Uterus (tissue), 4 donors: ENCODE results near the gene PRDM13. TPM values are rescaled to one million over a fixed set of nuclear protein-coding genes. Genes with fewer than 3 reads are reported as not detected.

Experiments
- DNase-seq, 2 donors: peaks; one replicate each; pipeline ENCODE4 v3.0.0-alpha.2; 2019 to 2020
- H3K27ac ChIP-seq, 2 donors: fragments of 200-600 bp; sonication (generic); 1 replicate in 1 of 2; 2 replicates in 1 of 2; pipeline ENCODE4 v1.5.1; 2016 to 2018
- H3K27me3 ChIP-seq, 2 donors: fragments of 200-600 bp; sonication (generic); one replicate each; pipeline ENCODE4 v1.5.1; 2018 to 2019; ENCODE audit warnings: control low read depth in 1 of 2
- H3K36me3 ChIP-seq, 2 donors: fragments of 200-600 bp; sonication (generic); one replicate each; pipeline ENCODE4 v1.5.1; 2019; ENCODE audit warnings: control low read depth in 1 of 2
- H3K4me1 ChIP-seq, 2 donors: fragments of 200-600 bp; sonication (generic); one replicate each; pipeline ENCODE4 v1.5.1; 2018 to 2019; ENCODE audit warnings: control low read depth in 1 of 2
- H3K4me3 ChIP-seq, 2 donors: fragments of 200-600 bp; sonication (generic); 1 replicate in 1 of 2; 2 replicates in 1 of 2; pipeline ENCODE4 v1.5.1; 2018 to 2019; ENCODE audit warnings: mild to moderate bottlenecking in 1 of 2
- H3K9me3 ChIP-seq, 2 donors: fragments of 200-600 bp; sonication (generic); one replicate each; pipeline ENCODE4 v1.5.1; 2019; ENCODE audit warnings: control low read depth in 1 of 2
- POLR2A ChIP-seq, 2 donors: fragments of 450-650 bp; IDR thresholded peaks; one replicate each; pipeline ENCODE4 v1.6.1; 2016; ENCODE audit warnings: antibody characterized with exemption in 2 of 2, mild to moderate bottlenecking in 1 of 2, moderate library complexity in 1 of 2
- intact Hi-C: fragments of 100-400 bp; cut with DNase I; formaldehyde crosslinking; loops from one replicate; pipeline ENCODE4 v1.15.1; 2023; ENCODE audit warnings: low total_unique reads
- total RNA-seq, 4 donors: library from RNA; depleted of rRNA in 3 of 4; stranded (reverse); fragments of >200 nt in 3 of 4; gene quantifications; one replicate each; pipeline versions ENCODE4 v1.1.0 to v1.2.4, GENCODE V29; 2014 to 2023
- TF ChIP-seq, protein P1 (sequence below), 4 experiments: fragments of 200-600 bp in 2 of 4; fragments of 450-650 bp in 2 of 4; sonication (generic) in 2 of 4; IDR thresholded peaks; one replicate each; pipeline ENCODE4 v1.5.1; 2016 to 2019; ENCODE audit warnings: antibody characterized with exemption in 4 of 4, mild to moderate bottlenecking in 2 of 4, moderate library complexity in 1 of 4
- donor health status: DM: yes; HTN: yes; CAD: no.

Gene PRDM13
- total RNA-seq, 4 donors from 2014 or later: not detected

DNA sequence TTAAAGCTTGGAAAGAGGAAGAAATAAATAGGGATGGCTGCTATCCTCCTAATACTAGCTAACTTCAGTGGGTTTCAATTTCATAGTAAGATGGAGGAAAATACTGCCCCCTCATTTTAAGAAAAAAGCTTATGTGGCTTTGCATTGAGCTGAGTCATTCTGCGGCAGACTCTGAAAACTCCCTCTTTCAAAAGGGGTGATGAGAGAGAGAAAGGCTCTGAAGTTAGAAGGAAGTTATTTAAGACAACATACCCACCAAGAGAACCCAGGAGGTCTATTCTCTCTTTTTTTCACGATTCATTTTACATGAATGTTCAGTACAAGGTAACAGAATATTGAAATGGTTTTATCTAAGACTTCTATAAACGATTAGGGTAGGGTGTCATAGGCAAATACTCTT is 4.5 kb downstream of the PRDM13 start:
- Histone ChIP-seq H3K4me3 (no peak overlapping the region), H3K9me3 (no peaks in the 10 kb centered on the region), H3K27me3 (peaks cover 33 to 92% of the 10 kb centered on the region in 2 donors), H3K36me3 (no peaks in the 10 kb centered on the region), H3K4me1 (peaks cover 0 to 25% of the 10 kb centered on the region in 2 donors), H3K27ac (no peak overlapping the region)
- intact Hi-C loops: no loop called here
- DNase-seq: no peak
- no peak for TF ChIP-seq POLR2A (IDR thresholded peaks at IDR 0.05)
- TF ChIP-seq, protein P1, sequence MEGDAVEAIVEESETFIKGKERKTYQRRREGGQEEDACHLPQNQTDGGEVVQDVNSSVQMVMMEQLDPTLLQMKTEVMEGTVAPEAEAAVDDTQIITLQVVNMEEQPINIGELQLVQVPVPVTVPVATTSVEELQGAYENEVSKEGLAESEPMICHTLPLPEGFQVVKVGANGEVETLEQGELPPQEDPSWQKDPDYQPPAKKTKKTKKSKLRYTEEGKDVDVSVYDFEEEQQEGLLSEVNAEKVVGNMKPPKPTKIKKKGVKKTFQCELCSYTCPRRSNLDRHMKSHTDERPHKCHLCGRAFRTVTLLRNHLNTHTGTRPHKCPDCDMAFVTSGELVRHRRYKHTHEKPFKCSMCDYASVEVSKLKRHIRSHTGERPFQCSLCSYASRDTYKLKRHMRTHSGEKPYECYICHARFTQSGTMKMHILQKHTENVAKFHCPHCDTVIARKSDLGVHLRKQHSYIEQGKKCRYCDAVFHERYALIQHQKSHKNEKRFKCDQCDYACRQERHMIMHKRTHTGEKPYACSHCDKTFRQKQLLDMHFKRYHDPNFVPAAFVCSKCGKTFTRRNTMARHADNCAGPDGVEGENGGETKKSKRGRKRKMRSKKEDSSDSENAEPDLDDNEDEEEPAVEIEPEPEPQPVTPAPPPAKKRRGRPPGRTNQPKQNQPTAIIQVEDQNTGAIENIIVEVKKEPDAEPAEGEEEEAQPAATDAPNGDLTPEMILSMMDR (IDR thresholded peaks at IDR 0.05): no peak

- H3K27me3 ChIP-seq: peaks cover 33 to 91% of the 10 kb centered on the region in 2 donors
Observed at GRCh38 chr6:99612551-99613408, 6.1 kb downstream of the PRDM13 start.

DNA sequence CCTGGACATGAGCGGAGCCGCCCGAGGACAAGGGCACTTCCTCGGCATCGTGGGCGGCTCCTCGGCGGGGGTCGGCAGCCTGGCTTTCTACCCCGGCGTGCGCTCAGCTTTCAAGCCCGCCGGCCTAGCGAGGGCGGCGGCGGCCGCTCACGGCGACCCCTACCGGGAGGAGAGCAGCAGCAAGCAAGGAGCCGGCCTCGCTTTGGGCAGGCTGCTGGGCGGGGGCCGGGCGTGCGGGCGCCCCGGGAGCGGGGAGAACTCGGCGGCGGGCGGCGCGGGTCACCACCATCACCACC is 6.7 kb downstream of the PRDM13 start:
- intact Hi-C loops: no loop called here
- Histone ChIP-seq H3K9me3 (no peaks in the 10 kb centered on the region), H3K4me1 (peaks cover 0 to 19% of the 10 kb centered on the region in 2 donors), H3K36me3 (no peaks in the 10 kb centered on the region), H3K4me3 (peak overlapping the region in 1 of 2 donors; percentile 42), H3K27me3 (peaks cover 33 to 91% of the 10 kb centered on the region in 2 donors), H3K27ac (no peak overlapping the region)
- TF ChIP-seq, protein P1 (IDR thresholded peaks at IDR 0.05): peak in 3 of 4 experiments; percentile 17 to 42 (median 24)
- no peak for TF ChIP-seq POLR2A (IDR thresholded peaks at IDR 0.05)
- DNase-seq: no peak

More at GRCh38 chr6:99612551-99613408, 6.1 kb downstream of the PRDM13 start:
- TF ChIP-seq, protein P1 (IDR thresholded peaks at IDR 0.05): no peak
- no peak for TF ChIP-seq POLR2A (IDR thresholded peaks at IDR 0.05)
- Histone ChIP-seq H3K4me1 (peaks cover 0 to 23% of the 10 kb centered on the region in 2 donors), H3K4me3 (peak overlapping the region in 1 of 2 donors; percentile 42), H3K27ac (no peak overlapping the region), H3K9me3 (no peaks in the 10 kb centered on the region), H3K36me3 (no peaks in the 10 kb centered on the region)
- DNase-seq: no peak
- intact Hi-C loops: no loop called here

DNA sequence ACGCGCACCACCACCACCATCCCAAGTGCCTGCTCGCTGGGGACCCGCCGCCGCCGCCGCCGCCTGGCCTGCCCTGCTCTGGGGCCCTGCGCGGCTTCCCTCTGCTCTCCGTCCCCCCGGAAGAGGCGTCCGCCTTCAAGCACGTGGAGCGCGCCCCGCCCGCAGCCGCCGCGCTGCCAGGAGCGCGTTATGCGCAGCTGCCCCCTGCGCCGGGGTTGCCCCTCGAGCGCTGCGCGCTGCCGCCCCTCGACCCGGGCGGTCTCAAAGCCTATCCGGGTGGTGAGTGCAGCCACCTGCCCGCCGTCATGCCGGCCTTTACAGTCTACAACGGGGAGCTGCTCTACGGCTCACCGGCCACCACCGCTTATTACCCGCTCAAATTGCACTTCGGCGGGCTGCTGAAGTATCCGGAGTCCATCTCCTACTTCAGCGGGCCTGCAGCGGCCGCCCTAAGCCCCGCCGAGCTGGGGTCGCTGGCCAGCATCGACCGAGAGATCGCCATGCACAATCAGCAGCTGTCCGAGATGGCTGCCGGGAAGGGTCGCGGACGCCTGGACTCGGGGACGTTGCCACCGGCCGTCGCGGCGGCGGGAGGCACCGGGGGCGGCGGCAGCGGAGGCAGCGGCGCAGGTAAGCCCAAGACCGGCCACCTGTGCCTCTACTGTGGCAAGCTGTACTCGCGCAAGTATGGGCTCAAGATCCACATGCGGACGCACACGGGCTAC is 7.2 kb downstream of the PRDM13 start:
- peak overlapping the region in 1 of 2 donors; percentile 42 for H3K4me3 ChIP-seq

More for the DNA sequence above, 7.2 kb downstream of the PRDM13 start:
- peaks cover 0 to 19% of the 10 kb centered on the region in 2 donors for H3K4me1 ChIP-seq
- intact Hi-C loops: no loop called here
- TF ChIP-seq POLR2A (IDR thresholded peaks at IDR 0.05): no peak
- TF ChIP-seq, protein P1 (IDR thresholded peaks at IDR 0.05): no peak
- H3K27ac ChIP-seq: no peak overlapping the region
- H3K9me3 ChIP-seq: no peaks in the 10 kb centered on the region
- H3K27me3 ChIP-seq: peaks cover 37 to 90% of the 10 kb centered on the region in 2 donors
- H3K36me3 ChIP-seq: no peaks in the 10 kb centered on the region
- no peak for DNase-seq
